A375 (cell line): ENCODE data around the gene TMED1. TPM values are rescaled to one million over a fixed set of nuclear protein-coding genes. Genes with fewer than 3 reads are reported as not detected.

Experiments used
- small RNA-seq: library from RNA; depleted of rRNA; stranded (forward); fragments of <200 nt; gene quantifications from one replicate; pipeline ENCODE3, GENCODE V24; 2014
- total RNA-seq: library from RNA; depleted of rRNA; stranded (reverse); fragments of >200 nt; shearing (Covaris generic); gene quantifications from 2 replicates; pipeline ENCODE4 v1.2.3, GENCODE V29; 2014; rRNA removed

TMED1 gene
- 68.2 and 72.5 TPM in 2 replicates for total RNA-seq

GRCh38 chr19:10835754-10836478, at the start of gene TMED1:
TSS of gene TMED1 (minus strand) at chr19:10836212. CDS start at chr19:10836191, 21 bp downstream.

GRCh38 chr19:10870955-10871603, 35.1 kb upstream of the TMED1 start, which contains the start of gene CARM1:
TSS of gene CARM1 (plus strand) at chr19:10871553. CDS start at chr19:10871703, 150 bp downstream.

GRCh38 chr19:10848230-10848856, 12.3 kb upstream of the TMED1 start, which contains the start of gene C19orf38:
TSS of gene C19orf38 (plus strand) at chr19:10848415. CDS start at chr19:10848509, 94 bp downstream.

Small RNAs within 50 kb of the gene (small RNA-seq; reads per million reads assigned to genes)
- gene MIR199A1 (not detected), gene MIR6793 (not detected)

Other genes starting within 250 kb of the TMED1 start
- 4.1 and 5.6 TPM in 2 replicates for gene AP1M2, start 248.9 kb downstream of the TMED1 start, total RNA-seq
- gene SLC44A2, start 210.7 kb downstream of the TMED1 start, total RNA-seq = 17.6 and 38.2 TPM in 2 replicates
- 351 and 361 TPM in 2 replicates for gene ILF3, start 181.9 kb downstream of the TMED1 start, total RNA-seq
- 54.7 and 60.1 TPM in 2 replicates for gene QTRT1, start 134.8 kb downstream of the TMED1 start, total RNA-seq
- 94.8 and 95.6 TPM in 2 replicates for gene DNM2, start 118.1 kb downstream of the TMED1 start, total RNA-seq
- gene C19orf38, start 12.2 kb upstream of the TMED1 start, total RNA-seq = 0.48 TPM in 1 of 2 replicates, not detected in the other
- gene CARM1, start 35.3 kb upstream of the TMED1 start, total RNA-seq = 44.2 and 53.4 TPM in 2 replicates
- gene YIPF2, start 92.4 kb upstream of the TMED1 start, total RNA-seq = 86.8 and 88.2 TPM in 2 replicates
- gene TIMM29, start 92.6 kb upstream of the TMED1 start, total RNA-seq = 49.9 and 52.5 TPM in 2 replicates
- gene SMARCA4, start 124.8 kb upstream of the TMED1 start, total RNA-seq = 218 and 226 TPM in 2 replicates